HTR-8/SVneo (cell line): ENCODE measurements around the gene TMEFF2.

Experiments used
- DNase-seq: peaks from one replicate; pipeline ENCODE4 v3.0.0; 2011; ENCODE audit warnings: low spot score, mixed read lengths; ENCODE audit not compliant: insufficient read length
- FAIRE-seq: peaks from 2 replicates; lab custom pipeline; 2011; peaks lifted over from hg19 to GRCh38; lab: Jason Lieb, UNC

Gene TMEFF2

GRCh38 chr2:192194866-192195547, at the start of gene TMEFF2:
Gene TMEFF2 (minus strand): TSS chr2:192194933. CDS start chr2:192194524, 409 bp downstream.
- DNase-seq (peak; percentile 95), FAIRE-seq (peak; percentile 81)

- FAIRE-seq = peak; percentile 16
- DNase-seq = no peak
Measured at GRCh38 chr2:192243488-192243887, 48.8 kb upstream of the TMEFF2 start.

- FAIRE-seq (no peak), DNase-seq (peak; percentile 27)
Measured at GRCh38 chr2:192236136-192236535, 41.4 kb upstream of the TMEFF2 start.

- FAIRE-seq (peak; percentile 16), DNase-seq (no peak)
Measured at GRCh38 chr2:192230889-192231453, 36.2 kb upstream of the TMEFF2 start.

- peak; percentile 13 for FAIRE-seq
Measured at GRCh38 chr2:192228685-192229084, 34.0 kb upstream of the TMEFF2 start.

GRCh38 chr2:192218970-192219369, 24.2 kb upstream of the TMEFF2 start:
- no peak for FAIRE-seq
- DNase-seq = no peak

More at GRCh38 chr2:192228685-192229084, 34.0 kb upstream of the TMEFF2 start:
- DNase-seq = no peak

GRCh38 chr2:192218377-192218776, 23.6 kb upstream of the TMEFF2 start:
- no peak for DNase-seq

GRCh38 chr2:192216336-192216735, 21.6 kb upstream of the TMEFF2 start:
- DNase-seq (no peak), FAIRE-seq (no peak)

More at GRCh38 chr2:192218377-192218776, 23.6 kb upstream of the TMEFF2 start:
- no peak for FAIRE-seq

- no peak for DNase-seq
- no peak for FAIRE-seq
Measured at GRCh38 chr2:192215096-192215877, 20.6 kb upstream of the TMEFF2 start.

- FAIRE-seq = no peak
- no peak for DNase-seq
Measured at GRCh38 chr2:192208848-192209247, 14.1 kb upstream of the TMEFF2 start.

- peak; percentile 63 for FAIRE-seq
Measured at GRCh38 chr2:192206399-192206798, 11.7 kb upstream of the TMEFF2 start.

GRCh38 chr2:192203876-192204275, 9.1 kb upstream of the TMEFF2 start:
- FAIRE-seq = no peak
- no peak for DNase-seq

More at GRCh38 chr2:192206399-192206798, 11.7 kb upstream of the TMEFF2 start:
- no peak for DNase-seq

- FAIRE-seq = no peak
Measured at GRCh38 chr2:192202373-192202772, 7.6 kb upstream of the TMEFF2 start.

GRCh38 chr2:192201116-192201515, 6.4 kb upstream of the TMEFF2 start:
- DNase-seq = no peak

More at GRCh38 chr2:192202373-192202772, 7.6 kb upstream of the TMEFF2 start:
- no peak for DNase-seq

GRCh38 chr2:192197357-192197756, 2.6 kb upstream of the TMEFF2 start:
- DNase-seq = no peak
- no peak for FAIRE-seq

More at GRCh38 chr2:192201116-192201515, 6.4 kb upstream of the TMEFF2 start:
- FAIRE-seq = no peak

GRCh38 chr2:192196421-192197194, 1.9 kb upstream of the TMEFF2 start:
- no peak for FAIRE-seq

GRCh38 chr2:192195548-192196418, 1.1 kb upstream of the TMEFF2 start:
- FAIRE-seq (no peak), DNase-seq (no peak)

More at GRCh38 chr2:192196421-192197194, 1.9 kb upstream of the TMEFF2 start:
- DNase-seq = no peak

- FAIRE-seq (no peak), DNase-seq (peak; percentile 31)
Measured at GRCh38 chr2:192194265-192194865, 368 bp downstream of the TMEFF2 start.

GRCh38 chr2:192190474-192190873, 4.3 kb downstream of the TMEFF2 start:
- DNase-seq = no peak
- no peak for FAIRE-seq
